Stimulated activated CD4-positive, alpha-beta T cell treated with anti-CD3 and anti-CD28 coated beads, Interleukin-15, amount 100 ng/mL, for 1 hour (primary cell): ENCODE results near the gene PPP2R2D.
"Not testable (repeated sequence)": the region's sequence is repeated elsewhere in the genome, so short reads cannot be mapped to it uniquely, and the experiment has no call there.

Source experiments
- DNase-seq, 2 donors: peaks; one replicate each; pipeline ENCODE4 v3.0.0-alpha.2; 2020; ENCODE audit warnings: low read depth in 1 of 2, low spot score in 1 of 2

Gene PPP2R2D

DNA sequence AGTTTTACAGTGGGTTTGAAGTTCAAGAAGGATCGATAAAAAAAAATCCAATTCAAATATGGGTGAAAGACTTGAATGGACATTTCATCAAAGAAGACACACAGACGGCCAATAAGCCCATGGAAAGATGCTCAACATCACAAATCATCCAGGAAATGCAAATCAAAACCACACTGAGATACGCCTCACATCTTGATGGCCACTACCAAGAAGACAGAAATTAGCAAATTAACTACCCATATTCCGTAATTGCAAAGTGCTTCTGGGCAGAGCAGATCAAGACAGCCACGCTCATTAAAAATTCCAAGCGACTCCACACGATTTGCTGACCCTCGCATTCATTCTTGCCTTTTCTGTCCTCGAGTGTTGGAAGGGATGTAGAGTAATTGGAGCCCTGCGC lies 34.1 kb upstream of the PPP2R2D start:
- no peak for DNase-seq

DNA sequence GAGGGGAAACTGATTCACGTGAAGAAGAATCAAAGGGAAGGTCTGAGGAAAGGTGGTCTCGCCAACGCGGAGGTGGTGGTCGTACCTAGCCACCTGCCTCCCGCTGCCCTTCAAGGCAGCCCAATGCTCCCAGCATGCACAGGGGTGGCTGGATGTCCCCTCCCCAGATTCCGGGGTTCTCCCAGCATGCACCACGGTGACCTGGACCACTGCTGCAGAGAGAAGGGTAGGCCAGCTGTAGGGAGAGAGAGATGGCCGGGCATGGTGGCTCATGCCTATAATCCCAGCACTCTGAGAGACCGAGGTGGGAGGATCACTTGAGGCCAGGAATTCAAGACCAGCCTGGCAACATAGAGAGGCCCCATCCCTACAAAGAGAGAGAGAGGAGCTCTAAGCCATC lies 32.4 kb upstream of the PPP2R2D start:
- no peak for DNase-seq

DNA sequence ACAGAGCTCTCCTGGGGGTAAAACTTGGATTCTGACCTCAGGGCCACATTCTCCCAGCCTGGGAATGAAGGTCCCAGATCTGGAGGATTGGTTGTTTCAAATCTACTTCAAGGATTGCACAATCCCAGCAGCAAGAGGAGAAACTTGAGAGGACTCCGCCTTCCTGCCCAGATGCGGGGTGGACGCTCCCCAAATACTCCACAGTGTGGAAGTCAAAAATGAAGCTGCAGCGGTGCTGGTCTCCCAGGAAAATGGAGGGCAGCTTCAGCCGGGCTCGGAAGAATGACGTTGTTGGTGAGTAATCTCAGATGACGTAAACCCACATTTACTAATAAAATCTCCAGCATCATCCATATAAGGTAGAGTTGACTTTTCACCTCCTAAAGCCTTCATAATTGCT lies 31.5 kb upstream of the PPP2R2D start:
- DNase-seq: no peak

DNA sequence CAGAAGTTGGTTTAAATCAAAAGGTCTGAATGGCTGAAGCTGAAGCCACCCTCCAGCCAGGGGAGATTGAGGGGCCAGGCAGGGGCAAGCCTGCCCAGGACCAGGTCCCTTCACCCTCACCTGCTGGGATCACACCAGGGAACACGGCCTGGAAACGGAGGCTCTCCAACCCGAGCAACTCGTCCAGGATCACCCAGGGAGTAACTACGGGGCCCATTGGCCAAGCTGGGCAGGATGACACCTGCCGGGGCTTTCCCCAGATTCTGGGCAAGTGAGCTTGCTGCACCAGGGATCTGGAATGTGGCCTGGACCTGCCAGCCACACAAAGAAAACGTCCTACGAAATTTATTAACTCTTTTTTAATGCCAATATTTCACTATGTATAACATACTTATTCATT lies 30.4 kb upstream of the PPP2R2D start:
- DNase-seq: no peak

DNA sequence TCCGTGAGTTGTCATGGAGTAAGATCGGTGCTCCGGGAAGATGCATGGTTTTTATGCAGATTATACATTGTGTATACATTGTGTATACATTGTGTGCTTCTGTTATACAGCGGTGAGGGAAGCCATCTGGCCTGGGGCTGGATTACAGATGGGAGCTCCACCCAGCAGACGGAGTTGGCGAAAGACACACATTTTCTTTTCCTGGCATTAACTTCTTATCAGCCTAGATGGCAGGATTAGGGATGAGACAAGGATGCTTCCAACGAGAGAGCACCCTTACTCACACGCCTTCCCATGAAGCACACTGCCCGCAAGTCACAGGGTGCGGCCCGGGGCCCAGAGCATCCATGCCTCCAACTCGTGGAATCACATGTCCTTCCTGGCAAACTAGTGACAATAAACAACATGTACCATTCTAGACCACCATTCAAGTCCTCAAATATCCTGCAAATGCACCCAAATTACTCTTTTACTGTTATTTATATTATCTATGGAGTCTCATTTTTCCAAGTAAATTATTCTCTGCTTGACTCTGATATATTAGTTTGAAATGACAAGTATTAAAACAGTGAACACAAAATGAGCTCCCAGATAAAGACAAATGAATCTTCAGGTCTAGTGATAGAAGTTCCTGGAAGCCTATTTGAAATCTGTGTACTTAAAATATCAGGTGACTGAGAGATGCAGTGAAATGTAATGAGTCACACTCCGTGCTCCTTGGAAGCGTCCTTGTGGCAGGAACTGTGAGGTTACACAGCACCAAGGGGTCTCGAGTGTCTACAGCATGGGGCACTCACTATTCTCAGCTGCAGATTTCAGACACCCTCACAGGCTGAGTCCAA lies 29.8 kb upstream of the PPP2R2D start:
- no peak for DNase-seq

DNA sequence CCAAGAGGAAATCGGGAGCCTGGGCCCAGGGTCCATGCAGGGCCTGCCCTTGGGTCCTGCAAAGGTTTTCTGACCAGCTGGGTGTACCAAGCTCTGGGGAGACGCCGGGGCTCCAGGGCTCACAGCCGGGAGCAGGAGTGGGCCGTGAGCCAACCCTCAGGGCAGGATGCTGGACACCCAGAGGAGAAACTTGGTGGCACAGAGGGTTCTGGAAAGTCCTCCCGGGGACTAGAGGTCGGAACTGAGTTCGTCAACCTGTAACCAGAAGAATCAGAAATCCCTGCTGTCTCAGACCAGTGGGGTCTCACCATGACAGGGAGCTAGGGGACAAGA lies 29.2 kb upstream of the PPP2R2D start:
- DNase-seq: no peak

DNA sequence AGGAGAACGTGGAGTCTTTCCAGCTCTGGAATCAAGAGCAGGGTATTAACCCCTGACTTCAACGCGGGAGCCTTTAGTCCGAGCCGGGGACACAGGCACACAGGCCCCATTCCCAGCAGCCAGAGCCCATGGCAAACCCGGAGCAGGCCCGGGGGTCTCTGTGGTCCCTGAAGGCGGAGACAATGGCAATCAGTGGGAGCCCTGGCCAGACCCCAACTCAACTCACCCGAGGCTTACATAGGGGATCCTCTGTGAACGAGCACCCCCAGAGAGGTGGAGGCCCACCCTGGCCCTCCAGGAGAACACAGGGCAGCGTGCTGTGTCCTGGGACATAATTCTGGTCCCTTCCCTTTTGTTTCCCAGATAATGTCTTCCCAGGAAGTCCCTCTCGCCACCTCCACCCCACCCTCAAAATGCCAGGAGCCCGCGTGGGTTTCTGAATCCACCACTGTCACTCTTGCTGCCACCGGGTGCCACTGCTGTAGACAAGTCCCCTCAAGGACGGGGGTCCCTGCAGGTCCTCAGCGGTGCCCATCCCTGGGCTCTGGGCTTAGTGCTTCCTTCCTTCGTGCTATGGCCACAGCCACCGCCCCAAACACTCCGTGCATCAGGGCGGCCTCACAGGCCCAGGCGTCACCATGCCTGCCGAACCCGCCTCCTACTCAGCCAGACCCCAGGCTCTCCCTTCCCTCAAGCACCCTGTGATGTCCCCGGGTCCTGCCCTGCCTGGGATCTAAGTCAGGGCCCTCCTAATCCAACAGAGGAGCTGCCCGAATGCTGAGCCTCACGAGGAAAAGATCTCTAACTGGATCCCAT lies 28.6 kb upstream of the PPP2R2D start:
- no peak for DNase-seq

DNA sequence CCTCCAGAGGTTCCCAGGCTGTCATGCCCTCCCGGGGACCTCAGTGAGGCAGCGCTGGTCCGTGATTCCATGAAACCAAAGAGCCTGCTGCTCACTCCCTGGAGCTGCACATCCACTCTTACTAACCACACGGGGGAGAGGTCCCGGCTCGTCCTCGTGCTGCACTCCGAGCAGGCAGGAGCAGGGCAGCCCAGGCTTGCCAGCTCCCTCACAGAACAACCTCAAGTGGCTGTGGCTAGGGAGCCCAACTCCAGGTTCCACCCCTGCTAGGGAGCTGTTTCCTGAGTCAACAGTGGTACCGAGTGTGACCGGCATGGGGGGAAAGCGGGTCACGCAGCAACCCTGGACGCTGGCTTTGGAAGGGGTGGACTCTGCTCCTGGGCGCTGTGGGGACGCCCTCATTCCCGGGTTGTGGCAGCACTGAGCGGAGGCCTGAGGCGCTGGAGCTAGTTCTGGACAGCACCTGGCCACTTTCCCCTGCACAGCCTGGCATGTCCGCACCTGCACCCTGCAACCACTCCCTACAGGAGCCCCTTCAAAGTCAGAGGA lies 27.9 kb upstream of the PPP2R2D start:
- DNase-seq: no peak

DNA sequence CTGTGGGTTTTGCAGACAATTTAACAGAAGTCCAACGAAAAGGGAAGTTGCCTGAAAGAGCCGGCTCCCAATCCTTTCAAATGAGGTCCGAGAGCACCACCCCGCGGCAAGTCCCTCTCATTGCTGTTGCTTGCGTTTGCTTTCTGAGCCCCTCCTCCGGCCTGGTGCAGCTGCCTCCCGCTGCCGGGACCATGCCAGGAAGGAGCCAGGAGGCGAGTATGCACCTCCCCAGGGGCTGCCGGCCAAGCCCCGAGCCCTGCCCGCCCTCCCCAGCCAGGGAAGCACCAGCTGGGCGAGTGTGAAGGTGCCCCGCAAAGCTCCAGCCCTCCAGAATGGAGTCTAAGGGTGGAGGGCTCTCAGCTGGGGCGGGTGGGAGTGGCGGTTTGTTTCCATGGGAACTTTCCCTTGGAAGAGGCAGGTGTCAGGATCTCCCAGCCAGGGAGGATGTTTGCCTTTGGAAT lies 25.8 kb upstream of the PPP2R2D start:
- DNase-seq: peak in 1 of 2 donors; percentile 25

DNA sequence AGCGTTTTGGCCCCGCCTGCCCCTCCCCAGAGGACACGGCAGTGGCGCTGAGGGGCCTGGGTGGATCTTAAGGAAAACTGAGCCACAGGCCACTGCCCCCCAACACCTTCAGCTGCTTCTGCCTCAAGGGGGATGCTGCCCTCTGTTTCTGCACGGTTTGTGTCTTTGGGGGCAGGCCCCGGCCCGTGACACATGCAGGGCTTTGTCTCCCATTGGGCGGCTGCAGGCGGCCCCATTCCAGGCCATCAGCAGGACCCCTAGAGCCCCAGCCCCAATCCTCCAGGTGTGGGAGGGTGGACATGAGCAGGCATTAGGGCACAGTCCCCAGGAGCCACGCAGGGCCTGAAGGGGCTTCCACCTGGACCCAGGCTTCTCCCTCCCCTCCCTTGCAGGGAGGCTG lies 25.3 kb upstream of the PPP2R2D start:
- DNase-seq: no peak

DNA sequence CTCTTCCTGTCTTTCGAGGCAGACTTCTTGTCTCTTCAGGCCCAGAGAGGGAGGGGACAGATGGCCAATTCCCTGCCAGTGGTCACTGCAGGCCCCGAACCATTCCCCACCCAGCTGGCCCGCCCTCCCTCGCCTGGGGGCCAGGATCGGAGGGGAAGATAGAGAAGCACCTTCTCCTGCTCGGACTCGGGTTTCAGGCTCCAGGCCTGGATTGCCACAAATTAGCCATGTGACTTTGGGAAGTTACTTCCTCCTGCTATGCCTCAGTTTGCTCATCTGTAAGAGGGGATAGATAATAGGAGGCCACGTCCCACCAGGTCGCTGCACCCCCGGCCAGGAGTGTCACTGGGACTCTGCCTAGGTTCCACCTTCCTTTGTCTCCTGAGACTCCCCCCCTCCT lies 24.8 kb upstream of the PPP2R2D start:
- DNase-seq: no peak

DNA sequence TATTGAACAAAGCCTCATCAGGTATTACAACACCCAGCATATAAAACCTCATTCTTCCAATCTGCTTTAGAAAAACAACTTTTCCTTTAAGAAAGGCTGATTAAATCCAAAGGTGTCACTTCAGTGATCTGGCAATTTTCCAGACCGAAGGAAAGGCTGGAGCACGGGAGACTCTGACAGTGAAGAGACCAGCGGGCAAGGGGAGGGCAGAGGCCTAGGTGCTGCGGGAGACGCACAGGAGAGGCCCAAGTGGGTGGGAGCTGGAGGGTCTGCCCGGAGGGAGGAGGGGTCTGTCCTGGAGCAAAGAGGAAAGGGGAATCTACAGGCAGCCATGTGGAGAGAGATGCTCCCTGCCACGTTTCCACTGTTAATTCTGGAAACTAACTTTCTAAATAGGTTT lies 24.3 kb upstream of the PPP2R2D start:
- DNase-seq: no peak

DNA sequence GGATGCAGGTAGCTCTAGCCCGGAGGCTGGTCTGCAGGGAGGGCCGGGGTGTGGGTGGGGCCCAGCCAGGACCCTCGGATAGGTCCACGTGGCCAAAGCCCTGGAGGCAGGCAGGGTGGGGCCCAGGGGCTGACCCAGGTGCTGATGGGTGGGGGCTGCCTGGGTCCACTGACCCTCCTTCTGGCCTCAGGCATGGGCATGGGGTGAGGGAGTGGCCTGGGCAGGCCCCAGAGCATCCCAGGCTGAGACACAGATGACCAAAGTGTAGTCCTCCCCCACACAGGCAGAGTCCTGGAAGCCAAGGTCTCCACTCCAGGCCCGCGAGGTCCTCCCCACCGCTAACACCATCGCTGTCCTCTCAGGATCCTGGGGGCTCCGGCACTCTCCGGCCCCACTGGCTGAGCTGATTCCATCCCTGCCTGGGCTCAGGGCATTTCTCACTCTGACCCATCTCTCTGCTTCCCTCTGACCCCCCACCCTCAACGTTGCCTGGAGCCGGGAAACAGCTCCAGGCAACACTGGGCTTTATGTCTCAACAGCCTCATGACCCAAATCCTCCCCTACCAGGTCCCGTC lies 20.7 kb upstream of the PPP2R2D start:
- no peak for DNase-seq

DNA sequence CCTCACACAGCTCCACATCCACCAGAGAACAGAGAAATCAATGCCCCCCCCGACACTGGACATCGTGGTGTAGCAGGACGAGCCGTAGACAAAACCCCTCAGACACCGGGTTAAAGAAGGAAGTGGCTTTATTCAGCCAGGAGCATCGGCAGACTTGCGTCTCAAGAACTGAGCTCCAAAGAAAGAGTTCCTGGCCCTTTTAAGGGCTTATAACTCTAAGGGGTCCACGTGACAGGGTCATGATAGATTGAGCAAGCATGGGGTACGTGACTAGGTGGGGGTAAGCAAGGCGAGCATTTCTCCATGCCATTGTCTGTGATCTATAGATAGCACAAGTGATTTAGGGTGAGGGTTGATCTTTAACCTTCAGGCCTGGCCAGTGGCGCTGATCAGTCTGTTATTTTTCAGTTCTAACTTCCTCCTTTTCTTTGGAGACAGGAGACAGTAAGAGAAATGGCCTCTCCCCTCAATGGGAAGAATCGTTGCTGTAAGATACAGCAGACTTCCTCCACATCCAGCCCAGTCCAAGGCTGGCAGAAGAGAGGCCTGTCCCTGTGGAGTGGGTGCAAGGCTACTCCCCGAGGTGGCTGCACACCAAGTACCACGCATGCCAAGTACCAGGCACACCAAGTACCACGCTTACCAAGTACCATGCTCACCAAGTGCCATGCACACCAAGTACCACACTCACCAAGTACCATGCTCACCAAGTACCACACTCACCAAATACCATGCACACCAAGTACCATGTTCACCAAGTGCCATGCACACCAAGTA lies 19.5 kb upstream of the PPP2R2D start:
- DNase-seq: no peak

DNA sequence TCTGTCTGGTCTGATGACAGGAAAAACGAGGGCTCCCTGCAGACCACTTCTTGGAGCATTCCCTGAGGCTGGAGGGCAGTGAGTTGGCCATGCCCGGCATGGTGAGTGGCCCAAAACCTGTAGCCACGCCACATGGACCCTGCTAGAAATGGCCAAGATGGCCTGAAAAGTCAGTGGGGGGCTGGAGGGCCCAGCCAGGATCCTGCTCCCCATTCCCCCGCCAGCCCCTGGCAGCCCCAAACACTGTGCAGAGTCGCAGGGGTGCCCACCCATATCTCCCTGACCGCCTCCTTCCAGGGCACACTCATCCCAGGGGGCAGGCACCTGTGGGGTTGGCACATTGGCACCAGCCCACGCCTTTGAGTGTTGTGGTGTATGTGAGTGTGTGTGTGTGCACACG lies 18.7 kb upstream of the PPP2R2D start:
- DNase-seq: no peak

DNA sequence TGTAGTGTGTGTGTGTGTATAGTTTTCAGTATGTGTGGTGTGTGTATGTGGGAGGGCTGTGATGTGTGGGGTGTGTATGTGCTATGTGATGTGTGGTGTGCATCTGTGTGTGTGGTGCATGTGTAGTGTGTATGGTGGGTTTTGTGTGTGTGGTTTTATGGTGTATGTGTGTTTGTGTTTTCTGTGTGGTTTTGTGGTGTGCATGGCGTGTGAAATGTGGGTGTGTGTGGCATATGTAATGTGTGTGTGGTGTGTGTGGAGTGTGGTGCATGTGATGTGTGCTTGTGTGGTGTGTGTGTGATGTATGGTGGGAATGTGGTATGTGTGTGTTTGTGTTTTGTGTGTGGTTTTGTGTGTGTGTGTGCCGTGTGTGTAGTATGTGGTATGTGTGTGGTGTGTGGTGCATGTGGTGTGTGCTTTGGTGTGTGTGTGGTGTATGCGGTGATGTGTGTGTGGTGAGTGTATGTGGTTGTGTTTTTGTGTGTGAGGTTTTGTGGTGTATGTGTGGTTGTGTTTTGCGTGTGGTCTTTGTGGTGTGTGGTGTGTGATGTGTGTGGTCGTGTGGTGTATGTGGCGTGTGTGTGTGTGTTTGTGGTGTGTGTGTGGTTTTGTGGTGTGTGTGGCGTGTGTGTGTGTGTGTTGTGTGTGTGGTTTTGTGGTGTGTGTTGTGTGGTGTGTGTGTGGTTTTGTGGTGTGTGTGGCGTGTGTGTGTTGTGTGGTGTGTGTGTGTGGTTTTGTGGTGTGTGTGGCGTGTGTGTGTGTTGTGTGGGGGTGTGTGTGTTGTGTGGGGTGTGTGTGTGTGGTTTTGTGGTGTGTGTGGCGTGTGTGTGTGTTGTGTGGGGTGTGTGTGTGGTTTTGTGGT lies 18.0 kb upstream of the PPP2R2D start:
- no peak for DNase-seq

DNA sequence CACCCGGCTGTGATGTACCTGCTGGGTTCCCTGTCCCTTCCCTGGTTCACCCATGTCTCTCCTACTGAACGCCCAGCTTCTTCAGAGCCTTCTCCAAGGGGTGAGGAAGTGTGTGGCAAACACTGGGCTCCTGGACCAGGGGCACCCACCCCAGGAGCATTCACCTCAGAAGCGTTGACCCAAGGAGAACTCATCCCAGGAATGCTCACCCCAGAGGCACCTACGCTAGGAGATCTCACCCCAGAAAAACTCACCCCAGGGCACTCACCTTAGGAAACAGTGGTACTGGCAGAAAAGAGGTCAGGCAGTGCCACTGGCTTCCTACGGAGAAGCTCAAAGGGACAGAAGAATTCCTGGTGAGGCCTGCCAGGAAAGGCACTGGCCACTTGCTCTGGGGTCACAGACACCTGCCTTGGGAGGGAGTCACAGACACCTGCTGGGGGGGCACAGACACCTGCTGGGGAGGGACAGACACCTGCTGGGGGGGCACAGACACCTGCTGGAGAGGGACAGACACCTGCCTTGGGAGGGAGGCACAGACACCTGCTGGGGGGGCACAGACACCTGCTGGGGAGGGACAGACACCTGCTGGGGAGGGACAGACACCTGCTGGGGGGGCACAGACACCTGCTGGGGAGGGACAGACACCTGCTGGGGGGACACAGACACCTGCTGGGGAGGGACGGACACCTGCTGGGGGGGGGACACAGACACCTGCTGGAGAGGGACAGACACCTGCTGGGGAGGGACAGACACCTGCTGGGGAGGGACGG lies 17.0 kb upstream of the PPP2R2D start:
- not testable (repeated sequence) for DNase-seq

DNA sequence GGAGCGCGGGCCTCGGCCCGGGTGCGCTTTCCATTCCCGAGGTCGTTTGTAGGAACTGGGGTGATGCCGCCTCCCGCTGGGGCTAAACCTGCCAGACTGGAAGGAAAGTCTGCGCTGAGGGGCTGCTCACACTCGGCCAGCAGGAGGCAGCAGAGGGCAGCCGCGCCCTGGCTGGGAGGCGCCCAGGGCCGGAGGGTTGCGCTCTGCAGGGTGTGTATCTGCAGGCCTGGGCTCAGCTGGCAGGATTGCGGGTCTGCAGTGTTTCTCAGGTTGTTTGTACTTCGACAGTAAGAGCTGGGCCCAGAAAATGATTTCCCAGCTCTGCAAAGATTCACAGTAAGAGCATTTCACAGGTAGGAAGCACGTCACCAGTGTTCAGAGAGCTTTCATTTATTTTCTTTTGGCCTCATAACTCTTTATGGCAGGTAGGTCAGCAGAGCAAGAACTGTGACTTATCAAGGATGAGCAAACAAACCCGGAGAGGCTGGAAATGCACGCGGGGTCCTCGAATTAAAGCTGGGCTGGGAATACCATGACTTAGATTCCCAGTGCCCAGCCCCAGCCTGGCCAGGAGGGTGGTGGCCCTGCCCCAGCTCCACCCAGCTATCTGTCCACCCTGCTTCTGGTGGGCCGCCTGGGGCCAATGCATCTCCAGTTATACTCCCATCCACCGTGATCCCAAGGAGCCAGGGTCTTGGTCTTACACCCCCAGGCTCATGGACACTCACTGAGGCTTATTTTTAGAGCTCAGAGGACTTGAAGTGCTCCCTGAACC lies 15.2 kb upstream of the PPP2R2D start:
- peak; percentile 62 to 82 for DNase-seq

DNA sequence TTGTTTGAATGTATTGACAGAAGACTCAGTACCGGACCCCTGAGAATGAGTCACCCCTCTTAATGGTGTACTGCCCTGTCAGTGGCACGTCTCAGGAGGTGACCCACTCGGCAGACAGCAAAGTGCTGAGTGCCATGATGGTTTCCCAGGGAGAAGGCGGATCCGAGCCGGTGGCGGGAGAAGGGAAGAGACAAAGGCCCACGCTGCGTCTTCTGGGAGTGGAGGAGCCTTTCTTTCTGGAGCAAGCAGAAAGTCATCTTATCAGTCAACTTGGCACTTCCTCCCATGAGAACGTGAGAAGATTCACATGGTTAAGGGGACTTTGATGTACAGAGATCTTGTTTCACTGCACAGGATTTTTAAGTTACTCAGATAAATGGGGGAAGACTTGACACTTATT lies 14.6 kb upstream of the PPP2R2D start:
- DNase-seq: no peak
